H1 (cell line): ENCODE data around the gene RARA. TPM values are rescaled to one million over a fixed set of nuclear protein-coding genes. Genes with fewer than 3 reads are reported as not detected.

Experiments
- CTCF ChIA-PET: fragments of 300-600 bp; sonication (Branson Sonifier 250); formaldehyde crosslinking; loops from one replicate; lab custom pipeline; 2021; ENCODE audit not compliant: partially characterized antibody; lab: Charles Lee
- POLR2A ChIA-PET: fragments of 300-600 bp; sonication (Branson Sonifier 250); formaldehyde crosslinking; loops from one replicate; lab custom pipeline; 2021; ENCODE audit warnings: inconsistent platforms; ENCODE audit not compliant: partially characterized antibody; lab: Charles Lee
- DNase-seq, 2 experiments: peaks; one replicate each; pipeline versions ENCODE4 v3.0.0 to v3.0.0-alpha.2; 2010 to 2022; ENCODE audit warnings: low spot score in 2 of 2, low read depth in 1 of 2, mixed read lengths in 1 of 2
- FAIRE-seq: peaks from 2 replicates; lab custom pipeline; 2011; peaks lifted over from hg19 to GRCh38; lab: Jason Lieb, UNC
- H2AFZ ChIP-seq: 2 replicates; pipeline ENCODE4 v1.8.1; 2012; ENCODE audit warnings: low read length, inconsistent platforms
- H2AK5ac ChIP-seq: 2 replicates; pipeline ENCODE4 v1.6.1; 2013; ENCODE audit warnings: low read depth, low read length
- H2BK120ac ChIP-seq: replicated peaks from 2 replicates; pipeline ENCODE3; 2013; ENCODE audit warnings: low read depth, low read length, inconsistent platforms
- H2BK12ac ChIP-seq: 2 replicates; pipeline ENCODE4 v1.6.1; 2013; ENCODE audit warnings: low read depth, low read length
- H2BK15ac ChIP-seq: 2 replicates; pipeline ENCODE4 v1.6.1; 2013; ENCODE audit warnings: low read length
- H2BK20ac ChIP-seq: 2 replicates; pipeline ENCODE4 v1.6.1; 2013; ENCODE audit warnings: low read length
- H2BK5ac ChIP-seq: 2 replicates; pipeline ENCODE4 v1.6.1; 2013; ENCODE audit warnings: low read depth, low read length
- H3K14ac ChIP-seq: 2 replicates; pipeline ENCODE4 v1.6.1; 2013; ENCODE audit warnings: inconsistent platforms; ENCODE audit not compliant: insufficient read length
- H3K18ac ChIP-seq: 2 replicates; pipeline ENCODE4 v1.6.1; 2013; ENCODE audit warnings: low read length; ENCODE audit errors: extremely low read depth
- H3K23ac ChIP-seq: 2 replicates; pipeline ENCODE4 v1.6.1; 2013; ENCODE audit warnings: inconsistent platforms; ENCODE audit not compliant: insufficient read length
- H3K23me2 ChIP-seq: 2 replicates; pipeline ENCODE4 v1.6.1; 2013; ENCODE audit warnings: low read depth, low read length
- H3K27ac ChIP-seq: 2 replicates; pipeline ENCODE4 v1.6.1; 2011; ENCODE audit warnings: low read depth, low read length, inconsistent platforms
- H3K27me3 ChIP-seq, 4 experiments: replicated peaks in 1 of 4; 1 replicate in 1 of 4; 2 replicates in 3 of 4; pipeline versions ENCODE4 v1.6.1 to v1.8.1; 2011 to 2013; ENCODE audit warnings: low read length in 3 of 4, mild to moderate bottlenecking in 3 of 4, inconsistent platforms in 2 of 4, mixed read lengths in 2 of 4, moderate library complexity in 1 of 4; ENCODE audit not compliant: control insufficient read depth in 3 of 4, insufficient read depth in 3 of 4; ENCODE audit errors: extremely low read depth in 1 of 4
- H3K36me3 ChIP-seq, 4 experiments: 2 replicates each; pipeline versions ENCODE4 v1.6.1 to v1.8.1; 2011 to 2013; ENCODE audit warnings: mild to moderate bottlenecking in 4 of 4, low read length in 3 of 4, moderate library complexity in 2 of 4, control low read depth in 1 of 4, inconsistent platforms in 1 of 4; ENCODE audit not compliant: insufficient read depth in 4 of 4, control insufficient read depth in 2 of 4
- H3K4ac ChIP-seq: replicated peaks from 2 replicates; pipeline ENCODE3; 2013; ENCODE audit warnings: low read length, low read depth, mixed read lengths, inconsistent platforms; ENCODE audit not compliant: insufficient read length
- H3K4me1 ChIP-seq, 4 experiments: replicated peaks in 1 of 4; 1 replicate in 1 of 4; 2 replicates in 3 of 4; pipeline versions ENCODE4 v1.6.1 to v1.8.1; 2011 to 2013; ENCODE audit warnings: low read length in 3 of 4, inconsistent platforms in 2 of 4, mixed read lengths in 1 of 4; ENCODE audit not compliant: insufficient read depth in 4 of 4, control insufficient read depth in 3 of 4
- H3K4me2 ChIP-seq, 2 experiments: 2 replicates each; pipeline versions ENCODE4 v1.6.1 to v1.8.1; 2011 to 2013; ENCODE audit warnings: low read depth in 2 of 2, low read length in 2 of 2, control low read depth in 1 of 2, inconsistent platforms in 1 of 2, mild to moderate bottlenecking in 1 of 2; ENCODE audit not compliant: insufficient read depth in 1 of 2
- H3K4me3 ChIP-seq, 4 experiments: fragments of 200-600, 300-600 bp in 1 of 4; sonication (generic), shearing (Covaris generic), sonication (Bioruptor Twin) in 1 of 4; 2 replicates each; pipeline versions ENCODE4 v1.5.1 to v1.8.1; 2011 to 2016; ENCODE audit warnings: low read length in 4 of 4, low read depth in 3 of 4, control low read depth in 2 of 4, inconsistent platforms in 2 of 4, mild to moderate bottlenecking in 2 of 4, mixed read lengths in 1 of 4, moderate library complexity in 1 of 4; ENCODE audit not compliant: insufficient read depth in 2 of 4; ENCODE audit errors: extremely low read depth in 1 of 4
- H3K56ac ChIP-seq: replicated peaks from 2 replicates; pipeline ENCODE3; 2013; ENCODE audit warnings: low read depth, mild to moderate bottlenecking, mixed read lengths, low read length, inconsistent platforms; ENCODE audit not compliant: insufficient read length
- H3K79me1 ChIP-seq: 2 replicates; pipeline ENCODE4 v1.6.1; 2013; ENCODE audit warnings: low read depth, low read length, control low read depth
- H3K79me2 ChIP-seq, 2 experiments: 2 replicates each; pipeline versions ENCODE4 v1.6.1 to v1.8.1; 2012 to 2013; ENCODE audit warnings: low read length in 2 of 2, mild to moderate bottlenecking in 2 of 2, inconsistent platforms in 1 of 2; ENCODE audit not compliant: insufficient read depth in 2 of 2, control insufficient read depth in 1 of 2
- H3K9ac ChIP-seq, 4 experiments: replicated peaks in 1 of 4; 1 replicate in 1 of 4; 2 replicates in 3 of 4; pipeline versions ENCODE4 v1.6.1 to v1.8.1; 2011 to 2013; ENCODE audit warnings: low read depth in 3 of 4, low read length in 3 of 4, control low read depth in 2 of 4, mild to moderate bottlenecking in 2 of 4, moderate library complexity in 2 of 4, inconsistent platforms in 1 of 4; ENCODE audit errors: extremely low read depth in 1 of 4
- H3K9me3 ChIP-seq, 2 experiments: 2 replicates each; pipeline versions ENCODE4 v1.6.1 to v1.8.1; 2012 to 2013; ENCODE audit warnings: mild to moderate bottlenecking in 2 of 2, moderate library complexity in 2 of 2, control low read depth in 1 of 2, inconsistent platforms in 1 of 2, low read depth in 1 of 2, low read length in 1 of 2, mixed read lengths in 1 of 2; ENCODE audit not compliant: insufficient read depth in 2 of 2
- H4K20me1 ChIP-seq, 2 experiments: replicated peaks in 1 of 2; 2 replicates each; pipeline versions ENCODE3 to v1.8.1; 2011 to 2013; ENCODE audit warnings: inconsistent platforms in 2 of 2, low read length in 2 of 2, mild to moderate bottlenecking in 1 of 2; ENCODE audit not compliant: insufficient read depth in 2 of 2, control insufficient read depth in 1 of 2
- H4K5ac ChIP-seq: 2 replicates; pipeline ENCODE4 v1.6.1; 2013; ENCODE audit warnings: low read length, low read depth, mixed read lengths, inconsistent platforms; ENCODE audit not compliant: insufficient read length
- H4K8ac ChIP-seq: 2 replicates; pipeline ENCODE4 v1.8.0; 2013; ENCODE audit warnings: mild to moderate bottlenecking, moderate library complexity, low read length, inconsistent platforms; ENCODE audit not compliant: insufficient read depth; ENCODE audit errors: extremely low read depth
- H4K91ac ChIP-seq: replicated peaks from 2 replicates; pipeline ENCODE3; 2013; ENCODE audit warnings: low read length, mixed read lengths, inconsistent platforms; ENCODE audit not compliant: insufficient read length
- ASH2L ChIP-seq: fragments of 200-600, 300-600 bp; sonication (generic); IDR thresholded peaks from one replicate; pipeline ENCODE4 v1.7.1; 2017; ENCODE audit warnings: low read length
- BACH1 ChIP-seq: IDR thresholded peaks from 2 replicates; pipeline ENCODE4 v1.6.1; 2012; ENCODE audit warnings: low read length, improper control_type of control experiment
- JUND ChIP-seq: IDR thresholded peaks from 2 replicates; pipeline ENCODE4 v1.6.1; 2011; ENCODE audit warnings: mild to moderate bottlenecking, improper control_type of control experiment, low read length
- NANOG ChIP-seq: IDR thresholded peaks from 2 replicates; pipeline ENCODE4 v1.6.1; 2011; ENCODE audit warnings: low read length, low read depth, mild to moderate bottlenecking, inconsistent platforms; ENCODE audit not compliant: insufficient read depth, poor library complexity, severe bottlenecking
- RBBP5 ChIP-seq: IDR thresholded peaks from 2 replicates; pipeline ENCODE4 v1.7.1; 2012; ENCODE audit warnings: low read depth, mild to moderate bottlenecking, inconsistent platforms, low read length, moderate library complexity, borderline replicate concordance
- SP1 ChIP-seq: IDR thresholded peaks from 2 replicates; pipeline ENCODE4 v1.6.1; 2011; ENCODE audit warnings: low read depth, low read length
- WGBS, 2 experiments: shearing (Covaris generic) in 1 of 2; methylation state at CpG; one replicate each; pipeline versions ENCODE4 v1.1.6 to v1.1.7; 2013 to 2015; ENCODE audit warnings: low lambda C conversion rate in 2 of 2, mixed read lengths in 2 of 2, inconsistent platforms in 1 of 2, low coverage in 1 of 2, missing lambda C conversion rate in 1 of 2; ENCODE audit not compliant: insufficient replicate concordance in 2 of 2, insufficient coverage in 1 of 2, insufficient read length in 1 of 2; ENCODE audit errors: extremely low coverage in 1 of 2, missing lambda C conversion rate in 1 of 2; 5-methylcytosine and 5-hydroxymethylcytosine counted together
- polyA plus RNA-seq, 7 experiments: library from polyadenylated mRNA; depleted of rRNA in 3 of 7; stranded (reverse) in 5 of 7; unstranded in 2 of 7; fragments of >200 nt in 5 of 7; fragments of 200-250 nt in 2 of 7; gene quantifications; 1 replicate in 5 of 7; 2 replicates in 1 of 7; 4 replicates in 1 of 7; pipeline versions ENCODE4 v1.2.1 to v1.2.3, GENCODE V29; 2011 to 2013; ENCODE audit warnings: missing spikeins in 2 of 7, mixed read lengths in 2 of 7
- total RNA-seq: library from RNA; stranded (reverse); fragmentation: NEBNext Ultra II Directional; extraction: Animal tissue kit (Norgen Biotek cat#: 25700); gene quantifications from 2 replicates; pipeline ENCODE4 v1.2.1, GENCODE V29; 2021
- TF ChIP-seq, protein P1 (sequence below): IDR thresholded peaks from 2 replicates; pipeline ENCODE4 v1.6.1; 2012; ENCODE audit warnings: low read length, inconsistent platforms

The RARA gene
- total and polyA plus RNA-seq, 2 of the 8 experiments (the other 6 are each of a cell fraction or from before 2014, with no cell fraction given) = 4.4 to 16.5 TPM

DNA sequence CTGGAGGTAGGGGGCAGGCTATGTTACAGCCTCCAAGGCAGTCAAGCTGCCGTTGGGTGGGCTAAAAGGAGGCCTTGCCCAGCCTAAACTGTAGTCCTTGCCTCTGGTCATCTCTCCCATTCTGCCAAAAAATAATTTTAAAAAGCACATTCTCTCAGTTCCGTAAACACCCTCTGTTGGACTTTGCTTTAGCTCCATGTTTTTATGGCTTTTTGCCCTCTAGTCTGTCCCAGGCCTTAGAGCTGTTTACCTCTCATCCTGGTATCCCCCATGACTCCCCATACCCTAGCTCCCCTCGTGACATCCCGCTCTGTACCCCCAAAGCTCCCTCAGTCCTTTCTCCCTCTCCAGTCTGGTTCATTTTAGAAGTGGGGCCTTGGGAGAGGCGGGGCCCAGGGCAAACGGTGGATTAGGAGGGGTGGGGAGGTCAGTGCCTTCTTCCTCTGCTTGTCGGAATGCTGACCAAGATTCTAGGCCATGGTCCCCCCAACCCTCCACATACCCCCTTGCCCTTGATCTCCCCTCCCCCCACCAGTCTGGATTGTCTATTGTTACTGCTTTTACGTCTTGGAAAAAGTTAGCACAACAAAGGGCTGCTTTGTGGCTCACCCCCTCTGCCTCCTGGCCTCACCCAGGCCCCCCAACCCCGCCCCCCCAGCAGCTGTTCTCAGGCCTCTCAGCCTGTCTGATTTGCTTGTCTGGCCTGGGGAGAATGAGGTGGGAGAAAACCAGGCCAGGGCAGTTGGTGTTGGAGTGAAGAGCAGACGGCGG lies 37.2 kb downstream of the RARA start:
- POLR2A ChIA-PET = interaction anchor here (0.9 to 27.8 kb wide), 9 partner anchors 8 to 203 kb away, joined by 3 to 570 read pairs (median 6); partner anchors contain the start of genes CDC6 and RARA
- no peak overlapping the region for H2BK120ac ChIP-seq
- peak overlapping the region; percentile 31; the same call in 1 of the 2 replicates for H2BK12ac ChIP-seq
- no peak overlapping the region for H2AFZ ChIP-seq
- H3K23me2 ChIP-seq = peaks cover 28% of the 10 kb centered on the region; the same call in 1 of the 2 replicates
- no peaks in the 10 kb centered on the region for H3K9me3 ChIP-seq
- peak overlapping the region; percentile 75 for H3K18ac ChIP-seq
- FAIRE-seq = no peak
- no peak overlapping the region for H2BK20ac ChIP-seq
- peaks cover 21 to 67% (median 52%) of the 10 kb centered on the region in 4 experiments for H3K4me1 ChIP-seq
- H3K56ac ChIP-seq = no peak overlapping the region
- H4K91ac ChIP-seq = no peak overlapping the region
- H3K23ac ChIP-seq = no peak overlapping the region
- peak overlapping the region; percentile 81; the same call in 1 of the 2 replicates for H2BK5ac ChIP-seq
- H3K4ac ChIP-seq = no peak overlapping the region
- no peaks in the 10 kb centered on the region; a peak in 1 of 4 replicates for H3K79me2 ChIP-seq
- no peak overlapping the region for H4K5ac ChIP-seq
- TF ChIP-seq NANOG = no peak
- peak; percentile 32; the same call in 1 of the 2 replicates for TF ChIP-seq RBBP5
- TF ChIP-seq, protein P1, sequence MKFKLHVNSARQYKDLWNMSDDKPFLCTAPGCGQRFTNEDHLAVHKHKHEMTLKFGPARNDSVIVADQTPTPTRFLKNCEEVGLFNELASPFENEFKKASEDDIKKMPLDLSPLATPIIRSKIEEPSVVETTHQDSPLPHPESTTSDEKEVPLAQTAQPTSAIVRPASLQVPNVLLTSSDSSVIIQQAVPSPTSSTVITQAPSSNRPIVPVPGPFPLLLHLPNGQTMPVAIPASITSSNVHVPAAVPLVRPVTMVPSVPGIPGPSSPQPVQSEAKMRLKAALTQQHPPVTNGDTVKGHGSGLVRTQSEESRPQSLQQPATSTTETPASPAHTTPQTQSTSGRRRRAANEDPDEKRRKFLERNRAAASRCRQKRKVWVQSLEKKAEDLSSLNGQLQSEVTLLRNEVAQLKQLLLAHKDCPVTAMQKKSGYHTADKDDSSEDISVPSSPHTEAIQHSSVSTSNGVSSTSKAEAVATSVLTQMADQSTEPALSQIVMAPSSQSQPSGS = no peak
- TF ChIP-seq SP1 = no peak
- TF ChIP-seq BACH1 = no peak
- no peak for TF ChIP-seq ASH2L
- TF ChIP-seq JUND = no peak
- H3K9ac ChIP-seq = no peak overlapping the region; a peak in 1 of 7 replicates
- H2AK5ac ChIP-seq = peak overlapping the region; percentile 91; the same call in 1 of the 2 replicates
- H4K20me1 ChIP-seq = peaks cover 39 to 54% of the 10 kb centered on the region in 2 experiments
- no peak for DNase-seq
- WGBS, 2 experiments = 28% methylated on average over 9 of the region's 11 CpGs; no CpG with 5 or more reads in 1 of the 2 experiments
- peaks cover 19 to 76% (median 61%) of the 10 kb centered on the region in 4 experiments for H3K27me3 ChIP-seq
- no peak overlapping the region for H2BK15ac ChIP-seq
- peak overlapping the region in 3 of 4 experiments; percentile 38 to 69 (median 52); a peak in 4 of 8 replicates for H3K4me3 ChIP-seq
- peak overlapping the region; percentile 77 to 87 for H3K4me2 ChIP-seq
- CTCF ChIA-PET = interaction anchor here (0.7 to 30.8 kb wide), 9 partner anchors 11 to 223 kb away, joined by 3 to 1198 read pairs (median 4); partner anchors contain the start of gene RARA
- H4K8ac ChIP-seq = no peak overlapping the region
- no peaks in the 10 kb centered on the region; a peak in 1 of 8 replicates for H3K36me3 ChIP-seq
- H3K14ac ChIP-seq = no peak overlapping the region
- no peak overlapping the region for H3K27ac ChIP-seq
- H3K79me1 ChIP-seq = peaks cover 5% of the 10 kb centered on the region; the same call in 1 of the 2 replicates
